IPS DF 4.7 (cell line): ENCODE results near the gene TMEM117.

Experiments used
- DNase-seq: peaks from one replicate; pipeline ENCODE4 v3.0.0-alpha.2; 2013; ENCODE audit warnings: low spot score; ENCODE audit errors: extremely low read depth

The TMEM117 gene

DNA sequence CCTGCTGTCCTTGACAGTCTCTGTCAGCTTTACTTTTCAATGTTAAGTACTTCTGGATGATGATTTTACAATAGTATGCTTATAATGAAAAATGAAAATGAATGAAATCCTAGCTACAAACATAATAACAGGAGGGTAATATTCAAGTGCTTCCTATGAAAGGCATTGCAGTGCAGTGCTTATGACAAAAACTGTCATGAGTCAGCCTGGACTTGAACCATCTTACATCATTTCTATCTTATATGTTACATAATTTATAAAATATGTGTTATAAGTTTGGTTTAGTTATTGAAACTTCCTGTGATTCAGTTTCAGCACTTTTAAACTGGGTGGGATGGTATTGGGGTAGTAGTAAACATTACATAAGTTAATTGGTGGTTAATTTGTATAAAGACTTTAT, 451.7 kb downstream of the TMEM117 start:
- DNase-seq: no peak

DNA sequence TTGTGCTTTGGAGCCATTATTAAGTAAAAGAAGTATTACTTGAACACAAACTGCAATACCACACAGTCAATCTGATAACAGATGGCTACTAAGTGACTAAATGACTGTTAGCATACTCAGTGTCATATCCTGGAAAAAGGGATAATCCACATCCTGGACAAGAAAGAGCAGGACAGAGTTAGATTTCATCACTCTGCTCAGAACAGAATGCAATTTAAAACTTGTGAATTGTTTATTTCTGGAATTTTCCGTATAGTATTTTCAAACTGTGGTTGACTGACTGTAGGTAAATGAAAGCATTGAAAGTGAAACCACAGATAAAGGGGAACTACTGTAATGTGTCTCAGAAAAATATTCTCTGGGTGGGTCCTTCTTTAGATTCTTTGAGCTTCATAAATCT, 458.8 kb downstream of the TMEM117 start:
- no peak for DNase-seq

GRCh38 chr12:44295958-44296623, 460.2 kb downstream of the TMEM117 start:
- DNase-seq: no peak

- DNase-seq: no peak
These were observed 460.8 kb downstream of the TMEM117 start for GRCh38 chr12:44296624-44297197.

DNA sequence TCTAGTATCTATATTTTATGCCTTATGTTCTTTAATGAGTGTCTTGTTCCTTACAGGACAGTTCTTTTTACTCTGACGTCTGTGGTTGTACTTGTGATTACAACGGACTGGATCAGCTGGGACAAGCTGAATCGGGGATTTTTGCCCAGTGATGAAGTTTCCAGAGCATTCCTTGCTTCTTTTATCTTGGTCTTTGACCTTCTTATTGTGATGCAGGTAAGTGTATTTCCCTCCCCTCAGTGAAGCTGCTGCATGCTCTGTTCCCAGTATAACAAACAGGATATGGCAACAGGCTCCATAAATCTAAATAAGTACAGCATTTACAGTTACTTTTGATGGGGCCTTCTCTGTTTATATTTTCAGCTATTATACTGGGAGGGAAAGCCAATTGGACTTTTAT, 463.6 kb downstream of the TMEM117 start:
- DNase-seq: peak; percentile 33

GRCh38 chr12:44307506-44308168, 471.8 kb downstream of the TMEM117 start:
- no peak for DNase-seq

- DNase-seq: no peak
These were observed 477.3 kb downstream of the TMEM117 start for GRCh38 chr12:44313188-44313587.

DNA sequence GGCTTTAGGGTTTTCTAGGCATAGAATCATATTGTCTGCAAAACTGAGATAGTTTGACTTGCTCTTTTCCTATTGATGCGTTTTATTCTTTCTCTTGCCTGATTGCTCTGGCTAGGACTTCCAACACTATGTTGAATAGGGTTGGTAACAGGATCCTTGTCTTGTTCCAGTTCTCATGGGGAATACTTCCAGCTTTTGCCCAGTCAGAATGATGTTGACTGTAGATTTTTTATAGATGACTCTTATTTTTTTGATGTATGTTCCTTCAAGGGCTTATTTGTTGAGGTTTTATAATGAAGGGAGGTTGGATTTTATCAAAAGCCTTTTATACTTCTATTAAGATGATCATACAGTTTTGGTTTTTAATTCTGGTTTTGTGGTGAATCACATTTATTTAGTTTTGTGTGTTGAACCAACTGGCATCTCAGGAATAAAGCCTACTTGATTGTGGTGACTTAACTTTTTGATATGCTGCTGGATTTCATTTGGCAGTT, 478.2 kb downstream of the TMEM117 start:
- DNase-seq: no peak

DNA sequence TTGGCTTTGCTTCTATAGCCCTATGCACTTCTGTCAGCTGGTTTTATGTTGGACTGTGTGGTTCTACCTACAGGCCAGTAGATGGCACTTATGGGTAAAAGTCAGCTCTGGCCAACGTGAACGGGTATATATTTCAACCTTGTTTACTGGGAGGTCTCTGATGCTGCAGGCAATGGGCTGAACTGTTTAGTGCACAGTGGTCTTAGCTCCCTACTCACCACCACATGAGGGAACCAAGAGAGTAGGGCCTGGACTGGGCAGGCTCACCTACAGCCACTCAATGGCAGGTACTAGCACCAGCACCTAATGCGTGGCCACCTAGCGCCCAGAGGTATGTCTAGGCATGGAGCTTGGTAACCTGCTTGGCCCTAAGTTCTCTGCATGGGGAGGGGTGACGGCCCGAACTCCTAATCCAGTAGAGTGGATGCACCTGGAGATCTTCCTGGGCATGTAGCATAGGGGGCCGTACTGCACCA, 481.8 kb downstream of the TMEM117 start:
- peak; percentile 53 for DNase-seq

- no peak for DNase-seq
These were observed 495.4 kb downstream of the TMEM117 start for GRCh38 chr12:44331269-44331668.

GRCh38 chr12:44334347-44334746, 498.5 kb downstream of the TMEM117 start:
- DNase-seq: no peak

DNA sequence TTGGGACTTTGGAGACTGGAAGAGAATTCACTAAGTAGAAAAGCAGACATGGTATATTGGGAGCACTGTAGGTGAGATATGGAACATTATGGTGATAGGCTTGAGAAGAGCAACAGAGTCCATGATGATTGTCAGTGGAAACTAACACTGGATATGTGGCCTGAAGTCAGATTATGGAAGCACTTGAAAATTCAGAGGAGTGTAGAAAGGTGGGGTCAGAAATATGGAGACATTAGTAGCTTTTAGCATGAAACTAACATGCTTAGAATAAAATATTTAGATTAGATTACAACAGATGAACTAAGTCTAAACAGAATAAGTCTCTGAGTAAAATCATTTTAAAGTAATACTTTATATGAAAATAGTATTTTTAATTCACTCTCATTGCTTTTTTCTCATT, 499.1 kb downstream of the TMEM117 start:
- no peak for DNase-seq

DNA sequence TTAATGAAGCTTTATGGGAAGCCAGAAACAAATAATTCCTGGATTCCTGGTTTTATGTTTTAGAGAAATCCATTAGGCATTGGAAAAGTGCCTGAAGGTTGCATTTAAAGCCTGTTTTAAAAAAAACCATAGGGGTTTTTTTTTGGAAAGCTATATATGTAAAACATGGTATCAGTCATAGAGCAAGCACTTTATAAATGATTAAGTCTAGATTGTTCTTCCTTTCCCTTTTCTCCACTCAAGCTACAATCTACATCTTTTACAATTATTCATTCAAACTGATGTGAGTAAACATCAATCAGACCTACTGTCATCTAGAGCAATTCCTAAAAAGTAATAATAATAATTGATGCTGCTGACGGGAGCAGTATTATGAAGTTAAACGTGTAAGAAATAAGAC, 500.7 kb downstream of the TMEM117 start:
- DNase-seq: no peak

DNA sequence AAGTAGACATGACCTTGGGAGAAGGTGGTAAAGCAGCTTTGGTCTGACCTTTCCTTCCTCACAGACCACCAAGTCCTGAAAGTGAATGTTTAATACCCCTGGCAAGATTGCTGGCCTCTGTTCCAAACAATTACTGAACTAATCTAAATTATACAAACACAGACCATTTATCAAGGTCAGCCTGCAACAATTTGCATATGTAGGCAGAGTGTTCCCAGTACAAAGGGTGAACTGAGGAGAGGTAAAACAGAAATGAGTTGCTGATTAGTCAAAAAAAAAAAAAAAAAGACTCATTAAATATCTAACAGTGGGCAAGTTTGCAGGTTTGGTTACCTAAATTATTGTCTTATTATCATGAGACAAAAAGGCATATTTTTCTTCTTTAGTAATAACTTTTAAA, 506.5 kb downstream of the TMEM117 start:
- no peak for DNase-seq

- no peak for DNase-seq
These were observed 511.3 kb downstream of the TMEM117 start for GRCh38 chr12:44347145-44347544.

DNA sequence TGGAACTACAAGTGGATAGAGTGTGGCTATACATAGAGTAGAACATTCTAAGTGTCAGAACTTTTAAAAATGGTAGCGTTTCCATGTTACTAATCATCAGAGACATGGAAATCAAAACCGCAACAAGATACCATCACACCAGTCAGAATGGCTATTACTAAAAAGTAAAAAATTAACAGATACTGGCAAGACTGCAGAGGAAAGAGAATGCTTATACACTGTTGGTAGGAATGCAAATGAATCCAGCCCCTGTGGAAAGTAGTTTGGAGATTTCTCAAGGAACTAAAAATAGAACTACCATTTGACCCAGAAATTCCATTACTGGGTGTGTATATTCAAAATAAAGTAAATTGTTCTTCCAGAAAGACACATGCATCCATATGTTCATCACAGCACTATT, 521.6 kb downstream of the TMEM117 start:
- no peak for DNase-seq

DNA sequence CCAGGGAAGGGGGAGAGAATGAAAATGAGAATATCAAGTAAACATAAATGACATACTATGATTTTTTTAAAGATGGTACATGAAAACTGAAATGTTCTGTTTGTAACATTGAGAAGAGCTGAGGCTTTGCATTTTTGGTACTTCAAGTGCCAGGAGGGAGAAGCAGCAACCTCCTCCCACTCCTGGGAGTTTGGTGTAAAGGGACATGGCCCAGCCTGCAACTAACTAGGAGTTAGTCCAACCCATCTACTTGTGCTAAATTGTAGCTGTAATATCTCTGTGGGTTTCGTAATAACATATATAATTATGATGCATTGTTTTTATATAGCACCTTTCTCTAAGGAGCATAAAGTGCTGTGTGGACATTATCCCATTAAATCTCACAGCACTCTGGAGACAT, 522.8 kb downstream of the TMEM117 start:
- no peak for DNase-seq

DNA sequence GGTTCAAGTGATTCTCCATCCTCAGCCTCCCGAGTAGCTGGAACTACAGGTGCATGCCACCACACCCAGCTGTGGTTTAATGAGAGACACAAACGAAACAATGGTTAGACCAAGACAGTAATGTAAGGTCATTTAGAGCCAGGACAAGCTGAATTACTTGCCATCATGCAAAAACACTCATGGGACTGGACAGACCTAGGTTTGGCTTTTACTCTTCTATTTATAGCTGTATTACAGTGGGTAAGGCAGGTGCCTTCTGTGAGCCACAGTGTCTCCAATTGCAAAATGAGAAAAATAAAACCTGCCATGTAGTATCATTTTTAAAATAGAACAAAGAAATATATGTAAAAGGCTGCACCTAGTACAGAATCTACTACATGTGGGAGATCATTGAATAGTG, 527.1 kb downstream of the TMEM117 start:
- no peak for DNase-seq

DNA sequence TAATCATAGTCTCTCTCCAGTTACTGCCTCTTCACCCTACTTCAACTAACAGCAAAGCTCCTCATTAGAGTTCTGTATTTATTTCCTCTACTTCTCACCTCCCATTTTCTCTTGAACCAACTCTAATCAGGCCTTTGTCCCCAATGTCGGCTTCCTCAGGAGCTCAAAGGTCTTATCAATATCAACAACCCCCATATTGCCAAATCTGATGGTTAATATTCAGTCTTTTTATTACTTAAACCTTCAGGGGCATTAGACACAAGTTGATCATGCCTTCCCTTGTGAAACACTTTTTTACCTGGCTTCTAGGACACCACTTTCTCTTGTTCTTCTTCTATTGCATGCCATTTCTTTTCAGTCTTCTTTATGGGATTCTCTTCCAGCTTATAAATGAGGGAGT, 531.3 kb downstream of the TMEM117 start:
- DNase-seq: no peak

GRCh38 chr12:44367916-44368315, 532.0 kb downstream of the TMEM117 start:
- no peak for DNase-seq

GRCh38 chr12:44369998-44370397, 534.1 kb downstream of the TMEM117 start:
- no peak for DNase-seq

GRCh38 chr12:44370982-44371381, 535.1 kb downstream of the TMEM117 start:
- DNase-seq: no peak

- no peak for DNase-seq
These were observed 536.4 kb downstream of the TMEM117 start for GRCh38 chr12:44372259-44372658.
